ENCODE data around the gene AMOTL1. TPM values are rescaled to one million over a fixed set of nuclear protein-coding genes. Genes with fewer than 3 reads are reported as not detected.
A peak's percentile ranks its signal among the peaks of the same experiment; 100 is the strongest.

The AMOTL1 gene
- polyA plus RNA-seq, 1 donor (not counting 4 experiments of a cell fraction or from before 2014, with no cell fraction given) = 86.5 TPM

GRCh38 chr11:94732617-94733281 is 35.4 kb upstream of the AMOTL1 start:
- Histone ChIP-seq H4K20me1 (ENCODE audit: control insufficient read depth, extremely low read depth, insufficient read depth, low read length) (no peaks in the 10 kb centered on the region), H2AFZ (ENCODE audit: control insufficient read depth, low read length) (no peak overlapping the region), H3K9ac (ENCODE audit: control insufficient read depth, extremely low read depth, insufficient read depth, low read length) (peak overlapping the region; percentile 38), H3K4me1 (ENCODE audit: control insufficient read depth, extremely low read depth, insufficient read depth, low read length) (peaks cover 86% of the 10 kb centered on the region), H3K4me3 (ENCODE audit: control insufficient read depth in 2 of 3, extremely low read depth in 1 of 3, insufficient read depth in 2 of 3, low read depth in 1 of 3, low read length in 3 of 3) (peak overlapping the region in 1 of 3 experiments; percentile 1), H3K27ac (ENCODE audit: control insufficient read depth, insufficient read depth, low read length) (peak overlapping the region; percentile 81), H3K4me2 (ENCODE audit: control insufficient read depth, extremely low read depth, insufficient read depth, low read depth, low read length) (peak overlapping the region; percentile 48), H3K9me1 (ENCODE audit: control insufficient read depth, extremely low read depth, insufficient read depth, low read length) (peaks cover 2% of the 10 kb centered on the region), H3K36me3 (ENCODE audit: control insufficient read depth in 2 of 2, extremely low read depth in 1 of 2, insufficient read depth in 2 of 2, low read length in 2 of 2) (peaks cover 22 to 48% of the 10 kb centered on the region in 2 experiments), H3K27me3 (ENCODE audit: control insufficient read depth, extremely low read depth, insufficient read depth, low read length) (no peaks in the 10 kb centered on the region), H3K9me3 (ENCODE audit: control insufficient read depth, low read depth, low read length) (no peaks in the 10 kb centered on the region), H3K79me2 (ENCODE audit: control insufficient read depth, insufficient read depth, low read length) (peaks cover 54% of the 10 kb centered on the region)
- TF ChIP-seq CTCF (optimal IDR thresholded peaks at IDR 0.05 in 1 of 3, IDR thresholded peaks at IDR 0.05 in 1 of 3, conservative IDR thresholded peaks at IDR 0.05 in 1 of 3; ENCODE audit: extremely low read depth in 1 of 3, insufficient read depth in 2 of 3, low read length in 3 of 3) (no peak), EZH2 (IDR thresholded peaks at IDR 0.05; ENCODE audit: low read length) (no peak)
- dilution Hi-C loops (cut with MboI; ENCODE audit: extremely low pct_ligation_motif_present, low sequenced_read_pairs) = no loop called here
- DNase-seq (ENCODE audit: low read depth, low spot score) (no peak), FAIRE-seq (peak; percentile 86)

- Histone ChIP-seq H3K9ac (ENCODE audit: control insufficient read depth, extremely low read depth, insufficient read depth, low read length) (no peak overlapping the region), H3K9me1 (ENCODE audit: control insufficient read depth, extremely low read depth, insufficient read depth, low read length) (peaks cover 2% of the 10 kb centered on the region), H4K20me1 (ENCODE audit: control insufficient read depth, extremely low read depth, insufficient read depth, low read length) (no peaks in the 10 kb centered on the region), H2AFZ (ENCODE audit: control insufficient read depth, low read length) (no peak overlapping the region), H3K9me3 (ENCODE audit: control insufficient read depth, low read depth, low read length) (no peaks in the 10 kb centered on the region), H3K36me3 (ENCODE audit: control insufficient read depth in 2 of 2, extremely low read depth in 1 of 2, insufficient read depth in 2 of 2, low read length in 2 of 2) (peaks cover 18 to 42% of the 10 kb centered on the region in 2 experiments), H3K4me1 (ENCODE audit: control insufficient read depth, extremely low read depth, insufficient read depth, low read length) (peaks cover 81% of the 10 kb centered on the region), H3K4me3 (ENCODE audit: control insufficient read depth in 2 of 3, extremely low read depth in 1 of 3, insufficient read depth in 2 of 3, low read depth in 1 of 3, low read length in 3 of 3) (no peak overlapping the region), H3K4me2 (ENCODE audit: control insufficient read depth, extremely low read depth, insufficient read depth, low read depth, low read length) (peak overlapping the region; percentile 42), H3K79me2 (ENCODE audit: control insufficient read depth, insufficient read depth, low read length) (peaks cover 71% of the 10 kb centered on the region), H3K27me3 (ENCODE audit: control insufficient read depth, extremely low read depth, insufficient read depth, low read length) (no peaks in the 10 kb centered on the region), H3K27ac (ENCODE audit: control insufficient read depth, insufficient read depth, low read length) (peak overlapping the region; percentile 2)
- DNase-seq (ENCODE audit: low read depth, low spot score) = no peak
- dilution Hi-C loops (cut with MboI; ENCODE audit: extremely low pct_ligation_motif_present, low sequenced_read_pairs) = no loop called here
- FAIRE-seq = peak; percentile 74
- TF ChIP-seq CTCF (optimal IDR thresholded peaks at IDR 0.05 in 1 of 3, IDR thresholded peaks at IDR 0.05 in 1 of 3, conservative IDR thresholded peaks at IDR 0.05 in 1 of 3; ENCODE audit: extremely low read depth in 1 of 3, insufficient read depth in 2 of 3, low read length in 3 of 3) (no peak), EZH2 (IDR thresholded peaks at IDR 0.05; ENCODE audit: low read length) (no peak)
Measured at GRCh38 chr11:94734563-94735275, 33.4 kb upstream of the AMOTL1 start.

Measured in keratinocyte (primary cell).